ENCODE results near the gene RHBDD1. TPM values are rescaled to one million over a fixed set of nuclear protein-coding genes. Genes with fewer than 3 reads are reported as not detected.

RHBDD1 gene
- polyA plus RNA-seq, 3 donors = 8.1 to 19.5 (median 15.5) TPM

- Histone ChIP-seq H3K36me3 (replicated peaks in 1 of 2; ENCODE audit: control insufficient read depth in 1 of 2, insufficient read depth in 2 of 2, low read length in 2 of 2) (no peaks in the 10 kb centered on the region), H3K4me3 (replicated peaks in 1 of 3; ENCODE audit: low read depth in 2 of 3, low read length in 3 of 3) (no peak overlapping the region), H3K27me3 (ENCODE audit: control insufficient read depth in 2 of 2, insufficient read depth in 2 of 2, low read length in 2 of 2) (no peaks in the 10 kb centered on the region), H3K9me3 (replicated peaks in 1 of 2; ENCODE audit: control insufficient read depth in 1 of 2, insufficient read depth in 1 of 2, low read length in 2 of 2) (no peaks in the 10 kb centered on the region), H2AFZ (ENCODE audit: insufficient read depth, low read depth, low read length, poor library complexity, severe bottlenecking) (no peak overlapping the region), H3K4me2 (replicated peaks; ENCODE audit: extremely low read depth, low read length, poor library complexity, severe bottlenecking) (no peak overlapping the region), H4K20me1 (ENCODE audit: insufficient read depth, low read length) (no peaks in the 10 kb centered on the region), H3K4me1 (ENCODE audit: control insufficient read depth in 1 of 2, insufficient read depth in 2 of 2, low read length in 2 of 2) (no peaks in the 10 kb centered on the region), H3K79me2 (ENCODE audit: insufficient read depth, low read length) (no peaks in the 10 kb centered on the region), H3K27ac (ENCODE audit: low read depth in 1 of 2, low read length in 2 of 2) (no peak overlapping the region), H3K9ac (ENCODE audit: insufficient read depth, low read length, poor library complexity, severe bottlenecking) (no peak overlapping the region)
- intact Hi-C loops (cut with micrococcal nuclease) = no loop called here
- DNase-seq = no peak
- Mint-ChIP-seq H3K27me3 (ENCODE audit: low read depth in 3 of 3) (peaks cover 0 to 10% (median 6%) of the 10 kb centered on the region in 3 donors), H3K27ac (peak overlapping the region in 1 of 7 donors; percentile 22), H3K9me3 (peaks cover 0 to 9% (median 0%) of the 10 kb centered on the region in 7 donors), H3K4me3 (peak overlapping the region in 1 of 2 donors; percentile 27), H3K36me3 (no peaks in the 10 kb centered on the region), H3K4me1 (peaks cover under 1% of the 10 kb centered on the region)
- no peak for TF ChIP-seq CTCF (IDR thresholded peaks at IDR 0.05)
- 100% methylated on average over 1 of the region's 7 CpGs for WGBS (ENCODE audit: insufficient coverage)
Observed at GRCh38 chr2:227035711-227036367, 200.0 kb downstream of the RHBDD1 start.

GRCh38 chr2:227036527-227036926 is 200.7 kb downstream of the RHBDD1 start:
- no peak overlapping the region for H3K4me3 ChIP-seq (replicated peaks in 1 of 3; ENCODE audit: low read depth in 2 of 3, low read length in 3 of 3)
- H3K27ac Mint-ChIP-seq = no peak overlapping the region
- no peaks in the 10 kb centered on the region for H3K9me3 ChIP-seq (replicated peaks in 1 of 2; ENCODE audit: control insufficient read depth in 1 of 2, insufficient read depth in 1 of 2, low read length in 2 of 2)
- no peaks in the 10 kb centered on the region for H3K4me1 Mint-ChIP-seq
- H2AFZ ChIP-seq (ENCODE audit: insufficient read depth, low read depth, low read length, poor library complexity, severe bottlenecking) = no peak overlapping the region
- WGBS (ENCODE audit: insufficient coverage) = 92% methylated on average over 2 of the region's 3 CpGs
- TF ChIP-seq CTCF (IDR thresholded peaks at IDR 0.05) = no peak
- no peaks in the 10 kb centered on the region for H4K20me1 ChIP-seq (ENCODE audit: insufficient read depth, low read length)
- no peak overlapping the region for H3K27ac ChIP-seq (ENCODE audit: low read depth in 1 of 2, low read length in 2 of 2)
- no peak overlapping the region for H3K4me2 ChIP-seq (replicated peaks; ENCODE audit: extremely low read depth, low read length, poor library complexity, severe bottlenecking)
- no peaks in the 10 kb centered on the region for H3K79me2 ChIP-seq (ENCODE audit: insufficient read depth, low read length)
- DNase-seq = no peak
- no peaks in the 10 kb centered on the region for H3K36me3 Mint-ChIP-seq
- H3K9me3 Mint-ChIP-seq = peaks cover 0 to 13% (median 2%) of the 10 kb centered on the region in 7 donors
- no peak overlapping the region for H3K9ac ChIP-seq (ENCODE audit: insufficient read depth, low read length, poor library complexity, severe bottlenecking)
- no peaks in the 10 kb centered on the region for H3K27me3 ChIP-seq (ENCODE audit: control insufficient read depth in 2 of 2, insufficient read depth in 2 of 2, low read length in 2 of 2)
- no peaks in the 10 kb centered on the region for H3K36me3 ChIP-seq (replicated peaks in 1 of 2; ENCODE audit: control insufficient read depth in 1 of 2, insufficient read depth in 2 of 2, low read length in 2 of 2)
- peaks cover 0 to 10% (median 6%) of the 10 kb centered on the region in 3 donors for H3K27me3 Mint-ChIP-seq (ENCODE audit: low read depth in 3 of 3)
- intact Hi-C loops (cut with micrococcal nuclease) = no loop called here
- no peaks in the 10 kb centered on the region for H3K4me1 ChIP-seq (ENCODE audit: control insufficient read depth in 1 of 2, insufficient read depth in 2 of 2, low read length in 2 of 2)
- no peak overlapping the region for H3K4me3 Mint-ChIP-seq

Measured in CD14-positive monocyte (primary cell).